Glomerular endothelial cell (primary cell): Measurements from ENCODE around the gene CDK16. TPM values are rescaled to one million over a fixed set of nuclear protein-coding genes. Genes with fewer than 3 reads are reported as not detected.
"Not testable (repeated sequence)": the region's sequence is repeated elsewhere in the genome, so short reads cannot be mapped to it uniquely, and the experiment has no call there.

ENCODE experiments used
- DNase-seq: peaks from one replicate; pipeline ENCODE4 v3.0.0-alpha.2; 2011; ENCODE audit warnings: low read depth, low spot score; ENCODE audit errors: extremely low read depth
- total RNA-seq: library from RNA; depleted of rRNA; stranded (reverse); fragments of >200 nt; gene quantifications from 2 replicates; pipeline ENCODE4 v1.2.3, GENCODE V29; 2015

The CDK16 gene
- total RNA-seq, 1 donor from 2014 or later, result 112 TPM

GRCh38 chrX:47247206-47247998 lies 28.9 kb downstream of the CDK16 start:
- DNase-seq, result no peak

DNA sequence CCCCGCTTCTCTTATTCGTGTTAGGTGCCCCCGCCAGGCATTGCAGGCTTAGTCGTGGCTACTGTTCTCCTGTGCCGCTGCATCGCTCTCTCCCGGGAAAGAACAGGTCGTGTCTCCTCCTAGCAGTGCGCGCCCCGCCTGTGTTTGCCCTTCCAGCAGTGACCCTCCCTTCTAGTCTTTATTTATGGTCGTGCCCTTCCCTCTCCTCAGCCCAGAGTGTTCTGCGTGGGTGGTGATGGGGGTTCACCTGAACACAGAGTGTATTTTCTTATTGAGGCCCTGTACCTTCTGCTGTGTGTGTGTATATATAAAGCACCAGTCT lies 29.5 kb downstream of the CDK16 start:
- DNase-seq, result no peak

DNA sequence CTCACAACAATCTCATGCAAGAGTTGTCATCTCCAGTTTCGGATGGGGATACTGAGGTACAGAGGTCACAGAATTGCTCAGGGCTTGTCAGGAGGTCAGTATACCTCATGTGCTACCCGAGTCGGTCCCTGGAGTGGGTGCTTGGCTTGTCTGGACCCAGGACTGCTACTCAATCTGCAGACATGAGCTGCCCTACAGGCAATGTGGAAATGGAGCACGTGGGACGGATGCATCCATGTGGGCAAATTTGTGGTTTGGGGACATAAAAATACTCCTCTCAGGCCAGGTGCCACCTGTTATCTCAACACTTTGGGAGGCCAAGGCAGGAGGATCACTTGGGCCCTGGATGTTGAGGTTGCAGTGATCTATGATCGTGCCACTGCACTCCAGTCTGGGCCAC lies 30.1 kb downstream of the CDK16 start:
- DNase-seq, result no peak

DNA sequence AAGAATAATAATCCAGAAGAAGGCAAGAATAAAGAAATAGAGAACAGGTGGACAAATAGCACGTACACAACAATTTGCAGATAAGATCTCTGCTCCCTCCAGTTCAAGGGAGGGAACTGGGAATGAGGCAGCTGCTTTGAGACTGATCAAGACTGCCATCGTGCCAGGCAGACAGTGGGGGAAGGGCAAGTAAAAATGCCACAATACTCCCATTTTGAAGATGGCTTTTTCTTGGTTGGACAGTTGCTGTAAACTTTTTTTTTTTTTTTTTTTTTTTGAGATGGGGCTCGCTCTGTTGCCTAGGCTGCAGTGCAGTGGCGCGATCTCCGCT lies 31.5 kb downstream of the CDK16 start:
- DNase-seq, result no peak

DNA sequence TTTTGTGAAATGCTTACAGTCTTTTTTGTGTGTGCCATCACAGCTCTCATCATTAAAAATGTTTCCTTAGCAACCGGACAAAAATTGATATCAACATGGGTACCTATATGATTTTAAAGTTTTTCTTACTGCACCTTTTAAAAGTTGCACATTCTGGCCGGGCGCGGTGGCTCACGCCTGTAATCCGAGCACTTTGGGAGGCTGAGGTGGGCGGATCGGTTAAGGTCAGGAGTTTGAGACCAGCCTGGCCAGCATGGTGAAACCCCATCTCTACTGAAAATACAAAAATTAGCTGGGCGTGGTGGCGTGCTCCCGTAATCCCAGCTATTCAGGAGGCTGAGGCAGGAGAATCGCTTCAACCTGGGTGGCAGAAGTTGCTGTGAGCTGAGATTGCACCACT lies 39.1 kb downstream of the CDK16 start:
- not testable (repeated sequence) for DNase-seq

GRCh38 chrX:47264483-47265173 lies 46.1 kb downstream of the CDK16 start:
- peak; percentile 22 for DNase-seq

GRCh38 chrX:47266643-47267042 lies 48.2 kb downstream of the CDK16 start:
- DNase-seq, result no peak

DNA sequence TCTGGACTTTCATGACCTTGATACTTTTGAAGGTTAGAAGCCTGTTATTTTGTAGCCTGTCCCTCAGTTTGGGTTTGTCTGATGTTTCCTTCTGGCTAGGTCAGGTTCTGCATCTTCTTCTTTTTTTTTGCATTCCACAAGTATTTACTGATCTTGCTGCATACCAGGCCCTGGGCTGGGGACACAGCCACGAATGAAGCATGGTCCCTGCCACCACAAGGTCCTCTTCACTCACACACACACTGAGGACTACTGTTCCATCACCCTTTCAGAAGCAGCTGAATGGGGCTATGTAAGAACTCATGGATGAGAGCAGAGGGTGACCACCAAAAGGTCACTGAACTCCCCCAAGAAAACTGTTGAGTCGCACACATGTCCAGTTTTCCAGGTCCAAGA lies 53.5 kb downstream of the CDK16 start:
- no peak for DNase-seq

DNA sequence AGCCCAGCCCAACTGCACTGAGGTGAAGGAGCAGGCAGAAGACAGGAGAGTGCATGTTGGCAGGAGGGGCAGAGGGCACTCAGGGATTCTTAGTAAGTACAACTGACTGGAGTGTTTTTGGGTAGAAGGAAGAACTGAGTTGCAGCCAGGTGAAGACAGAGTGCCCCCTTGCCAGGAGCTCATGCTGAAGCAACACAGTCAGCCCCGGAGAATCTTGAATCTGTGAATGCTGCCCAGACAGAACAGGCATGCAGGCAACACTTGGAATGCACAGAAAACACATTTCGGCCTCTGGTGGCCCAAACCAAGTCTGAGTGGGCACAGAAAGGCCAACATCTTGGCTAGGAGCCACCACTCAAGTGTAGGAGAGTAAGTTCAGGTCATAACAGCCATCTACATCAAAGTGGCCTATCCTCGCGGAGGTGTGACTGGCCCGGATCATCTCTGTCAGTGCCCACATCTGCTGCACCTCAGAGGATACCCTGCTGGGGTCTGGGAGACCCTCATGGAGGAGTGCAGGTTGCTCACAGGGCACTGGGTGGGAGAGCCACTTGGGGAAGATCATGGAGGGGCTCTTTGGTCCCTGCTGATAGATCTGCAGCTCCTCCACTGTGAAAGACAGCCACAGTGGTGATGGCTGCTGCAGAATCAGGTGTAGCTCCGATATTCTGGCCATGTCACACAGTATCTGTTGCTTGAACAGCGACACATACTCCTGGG lies 54.7 kb downstream of the CDK16 start:
- no peak for DNase-seq

DNA sequence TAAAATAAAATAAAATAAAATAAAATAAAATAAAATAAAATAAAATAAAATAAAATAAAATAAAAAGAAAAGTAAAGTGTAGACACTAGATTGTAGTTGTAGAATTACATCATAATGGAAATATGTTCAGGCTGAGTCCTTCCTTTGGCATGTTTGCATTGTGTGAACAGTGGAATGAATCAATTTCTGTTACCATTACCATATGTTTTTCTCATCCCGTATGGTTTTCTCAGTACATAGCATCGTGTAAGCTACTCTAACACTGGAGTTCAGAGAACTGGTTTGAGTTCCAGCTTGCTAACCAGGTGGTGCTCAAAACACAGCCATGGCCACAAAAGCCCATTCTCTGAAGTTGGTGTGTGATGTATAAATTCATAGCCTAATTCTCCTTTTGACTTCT lies 60.2 kb downstream of the CDK16 start:
- no peak for DNase-seq

Other genes with a start within 250 kb of the CDK16 start
- 0.15 and 0.35 TPM in 2 replicates for gene RGN, start 140.2 kb upstream of the CDK16 start, total RNA-seq
- 60.7 and 78.8 TPM in 2 replicates for gene NDUFB11, start 74.0 kb upstream of the CDK16 start, total RNA-seq
- 43.1 and 44.2 TPM in 2 replicates for gene RBM10, start 73.5 kb upstream of the CDK16 start, total RNA-seq
- gene UBA1, start 24.9 kb upstream of the CDK16 start, total RNA-seq, result 252 and 278 TPM in 2 replicates
- gene USP11, start 14.3 kb downstream of the CDK16 start, total RNA-seq, result 23.6 and 45.0 TPM in 2 replicates
- gene ZNF157, start 151.9 kb downstream of the CDK16 start, total RNA-seq, result not detected in 2 replicates